K562 treated with DMSO at 1 percent for 4 hours (cell line): ENCODE measurements around the gene SPANXN2. TPM values are rescaled to one million over a fixed set of nuclear protein-coding genes. Genes with fewer than 3 reads are reported as not detected.

Experiments used
- total RNA-seq: library from RNA; unstranded; fragments of 300-600 nt; gene quantifications from 2 replicates; pipeline ENCODE4 v1.2.3, GENCODE V29; 2022; ENCODE audit not compliant: insufficient read depth

SPANXN2 gene, protein sequence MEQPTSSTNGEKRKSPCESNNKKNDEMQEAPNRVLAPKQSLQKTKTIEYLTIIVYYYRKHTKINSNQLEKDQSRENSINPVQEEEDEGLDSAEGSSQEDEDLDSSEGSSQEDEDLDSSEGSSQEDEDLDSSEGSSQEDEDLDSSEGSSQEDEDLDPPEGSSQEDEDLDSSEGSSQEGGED
- total RNA-seq = not detected in 2 replicates

GRCh38 chrX:143720652-143721051, at the start of gene SPANXN2:
TSS of gene SPANXN2 (minus strand) at chrX:143720752. CDS start at chrX:143720668, 84 bp downstream.

Other genes starting within 250 kb of the SPANXN2 start
- gene SPANXN3, start 203.3 kb downstream of the SPANXN2 start, total RNA-seq = not detected in 2 replicates
- not detected in 2 replicates for gene SLITRK4, start 84.7 kb downstream of the SPANXN2 start, total RNA-seq
- not detected in 2 replicates for gene UBE2NL, start 163.3 kb upstream of the SPANXN2 start, total RNA-seq